22Rv1 (cell line): Measurements from ENCODE around the gene AP2A2.

Source experiments
- CTCF ChIP-seq: fragments of 450-650 bp; IDR thresholded peaks from 2 replicates; pipeline ENCODE4 v1.5.1; 2017; ENCODE audit warnings: mild to moderate bottlenecking
- ZFX ChIP-seq: fragments of 450-650 bp; IDR thresholded peaks from 2 replicates; pipeline ENCODE4 v1.6.1; 2017; ENCODE audit warnings: antibody characterized with exemption, borderline replicate concordance

- TF ChIP-seq CTCF: no peak
- no peak for TF ChIP-seq ZFX
Observed at GRCh38 chr11:1033016-1033798, 107.5 kb downstream of the AP2A2 start.
